HepG2 (cell line): ENCODE measurements around the gene ZMYM4. TPM values are rescaled to one million over a fixed set of nuclear protein-coding genes. Genes with fewer than 3 reads are reported as not detected.

Experiments used
- ATAC-seq: fragments of 200-7000 bp; cut with Tn5 transposase; 3 replicates; pipeline ENCODE4 v1.9.1; 2020; ENCODE audit warnings: mild to moderate bottlenecking, moderate library complexity
- BruUV-seq: library from RNA; stranded (reverse); fragments of 400-500 nt; replicated peaks from 2 replicates; lab custom pipeline; 2021; lab: Mats Ljungman, UMichigan
- CTCF ChIA-PET: fragments of 300-600 bp; formaldehyde crosslinking; extraction: SDS; loops from one replicate; lab custom pipeline; 2021; ENCODE audit warnings: low total read pairs, inconsistent platforms, low intra/inter-chr PET ratio; lab: Yijun Ruan, JAX
- POLR2A ChIA-PET: fragments of 350-600 bp; sonication (Branson Sonifier 250); formaldehyde crosslinking; loops from one replicate; lab custom pipeline; 2020; ENCODE audit warnings: antibody characterized with exemption, inconsistent platforms; lab: Yijun Ruan, JAX
- DNase-seq: peaks from one replicate; pipeline ENCODE4 v3.0.0-alpha.2; 2015; ENCODE audit warnings: low spot score
- FAIRE-seq: peaks from 3 replicates; lab custom pipeline; 2011; peaks lifted over from hg19 to GRCh38; lab: Jason Lieb, UNC
- H2AFZ ChIP-seq: one replicate; pipeline ENCODE4 v1.6.1; 2011; ENCODE audit warnings: low read length, inconsistent platforms
- H3K27ac ChIP-seq: fragments of 300-600 bp; 3 replicates; pipeline ENCODE4 v1.8.0; 2011; ENCODE audit warnings: mixed run types, mild to moderate bottlenecking, mixed read lengths, low read length, inconsistent platforms; ENCODE audit not compliant: insufficient read depth; ENCODE audit errors: extremely low read length
- H3K27me3 ChIP-seq, 2 experiments: fragments of 200-600 bp in 1 of 2; 2 replicates in 1 of 2; 3 replicates in 1 of 2; pipeline versions ENCODE4 v1.6.0 to v1.8.0; 2011; ENCODE audit warnings: low read length in 2 of 2, mild to moderate bottlenecking in 2 of 2, moderate library complexity in 2 of 2, inconsistent platforms in 1 of 2; ENCODE audit not compliant: insufficient read depth in 2 of 2, control insufficient read depth in 1 of 2
- H3K36me3 ChIP-seq, 2 experiments: fragments of 200-600 bp in 1 of 2; replicated peaks in 1 of 2; 2 replicates in 1 of 2; 3 replicates in 1 of 2; pipeline versions ENCODE4 v1.5.1 to v1.8.0; 2011; ENCODE audit warnings: low read length in 2 of 2, inconsistent platforms in 1 of 2; ENCODE audit not compliant: insufficient read depth in 2 of 2, control insufficient read depth in 1 of 2
- H3K4me1 ChIP-seq: 2 replicates; pipeline ENCODE4 v1.5.1; 2012; ENCODE audit warnings: low read length, inconsistent platforms; ENCODE audit not compliant: insufficient read depth
- H3K4me2 ChIP-seq: 2 replicates; pipeline ENCODE4 v1.6.0; 2011; ENCODE audit warnings: low read depth, low read length, inconsistent platforms
- H3K4me3 ChIP-seq, 3 experiments: fragments of 200-600 bp in 1 of 3; sonication (generic), shearing (Covaris generic) in 1 of 3; replicated peaks in 1 of 3; 2 replicates each; pipeline ENCODE4 v1.5.1; 2011 to 2016; ENCODE audit warnings: low read length in 3 of 3, inconsistent platforms in 2 of 3, low read depth in 2 of 3, mild to moderate bottlenecking in 2 of 3, control low read depth in 1 of 3, mixed read lengths in 1 of 3; ENCODE audit not compliant: insufficient read depth in 1 of 3
- H3K79me2 ChIP-seq: one replicate; pipeline ENCODE4 v1.6.1; 2011; ENCODE audit warnings: low read length, inconsistent platforms; ENCODE audit not compliant: insufficient read depth
- H3K9ac ChIP-seq: 2 replicates; pipeline ENCODE4 v1.6.0; 2011; ENCODE audit warnings: mild to moderate bottlenecking, low read depth, low read length, inconsistent platforms; ENCODE audit not compliant: insufficient read depth
- H3K9me3 ChIP-seq: 2 replicates; pipeline ENCODE4 v1.5.1; 2012; ENCODE audit warnings: mild to moderate bottlenecking, low read length
- H4K20me1 ChIP-seq: 2 replicates; pipeline ENCODE4 v1.6.0; 2011; ENCODE audit warnings: inconsistent platforms, mild to moderate bottlenecking, low read length, moderate library complexity; ENCODE audit not compliant: insufficient read depth
- CERS6 ChIP-seq: sonication (generic); formaldehyde crosslinking; IDR thresholded peaks from 2 replicates; pipeline ENCODE4 v1.5.0; 2020; ENCODE audit warnings: missing genetic modification reagents
- GZF1 ChIP-seq: sonication (generic); formaldehyde crosslinking; IDR thresholded peaks from 2 replicates; pipeline ENCODE4 v1.5.1; 2020; ENCODE audit warnings: mild to moderate bottlenecking, missing genetic modification reagents
- NR2F6 ChIP-seq, 2 experiments: IDR thresholded peaks; 2 replicates each; pipeline ENCODE4 v1.6.1; 2016; ENCODE audit warnings: antibody characterized with exemption in 1 of 2, mild to moderate bottlenecking in 1 of 2
- POLR2A ChIP-seq, 2 experiments: IDR thresholded peaks; 2 replicates each; pipeline ENCODE4 v1.6.1; 2011; ENCODE audit warnings: low read depth in 2 of 2, low read length in 2 of 2, mild to moderate bottlenecking in 1 of 2, moderate library complexity in 1 of 2; ENCODE audit not compliant: insufficient read depth in 1 of 2
- STAT6 ChIP-seq: sonication (generic); formaldehyde crosslinking; IDR thresholded peaks from 2 replicates; pipeline ENCODE4 v1.4.0; 2020; ENCODE audit warnings: missing genetic modification reagents, mild to moderate bottlenecking, borderline replicate concordance
- TCF7 ChIP-seq: sonication (generic); IDR thresholded peaks from 2 replicates; pipeline ENCODE4 v1.6.1; 2016; ENCODE audit warnings: antibody characterized with exemption, low read depth
- ZBTB46 ChIP-seq: sonication (generic); formaldehyde crosslinking; IDR thresholded peaks from 2 replicates; pipeline ENCODE4 v1.4.0; 2020; ENCODE audit warnings: mild to moderate bottlenecking, missing genetic modification reagents, borderline replicate concordance
- ZFP90 ChIP-seq: sonication (generic); formaldehyde crosslinking; IDR thresholded peaks from 2 replicates; pipeline ENCODE4 v1.8.0; 2022; ENCODE audit warnings: missing genetic modification reagents, mild to moderate bottlenecking, inconsistent platforms, borderline replicate concordance
- ZMAT5 ChIP-seq: sonication (generic); formaldehyde crosslinking; IDR thresholded peaks from 2 replicates; pipeline ENCODE4 v1.5.0; 2020; ENCODE audit warnings: mild to moderate bottlenecking, low read depth, missing genetic modification reagents, borderline replicate concordance
- ZNF256 ChIP-seq: sonication (generic); formaldehyde crosslinking; conservative IDR thresholded peaks from 2 replicates; pipeline ENCODE4 v1.4.0; 2020; ENCODE audit warnings: missing genetic modification reagents
- ZNF354B ChIP-seq: sonication (generic); formaldehyde crosslinking; IDR thresholded peaks from 2 replicates; pipeline ENCODE4 v1.8.0; 2022; ENCODE audit warnings: mild to moderate bottlenecking, missing genetic modification reagents
- ZNF7 ChIP-seq: IDR thresholded peaks from 2 replicates; pipeline ENCODE4 v1.6.1; 2016; ENCODE audit warnings: missing biosample characterization, missing genetic modification reagents
- ZNF773 ChIP-seq: sonication (generic); formaldehyde crosslinking; IDR thresholded peaks from 2 replicates; pipeline ENCODE4 v1.4.0; 2020; ENCODE audit warnings: missing genetic modification reagents, borderline replicate concordance
- ZNF782 ChIP-seq: sonication (generic); formaldehyde crosslinking; IDR thresholded peaks from 2 replicates; pipeline ENCODE4 v1.4.0; 2020; ENCODE audit warnings: missing genetic modification reagents, mild to moderate bottlenecking, borderline replicate concordance
- ZNF784 ChIP-seq: sonication (generic); formaldehyde crosslinking; IDR thresholded peaks from 2 replicates; pipeline ENCODE4 v1.5.1; 2020; ENCODE audit warnings: missing genetic modification reagents, mild to moderate bottlenecking, borderline replicate concordance
- ZNF790 ChIP-seq: sonication (generic); formaldehyde crosslinking; IDR thresholded peaks from 2 replicates; pipeline ENCODE4 v1.8.0; 2022; ENCODE audit warnings: missing genetic modification reagents, mild to moderate bottlenecking, borderline replicate concordance
- ZNF83 ChIP-seq: sonication (generic); formaldehyde crosslinking; IDR thresholded peaks from 2 replicates; pipeline ENCODE4 v1.4.0; 2020; ENCODE audit warnings: missing genetic modification reagents, mild to moderate bottlenecking, borderline replicate concordance
- ZSCAN21 ChIP-seq: sonication (generic); formaldehyde crosslinking; IDR thresholded peaks from 2 replicates; pipeline ENCODE4 v1.8.0; 2022; ENCODE audit warnings: mild to moderate bottlenecking, missing genetic modification reagents, moderate library complexity, borderline replicate concordance
- WGBS: methylation state at CpG from one replicate; pipeline ENCODE4 v1.1.6; 2017; ENCODE audit warnings: low lambda C conversion rate; 5-methylcytosine and 5-hydroxymethylcytosine counted together
- in situ Hi-C: cut with HindIII; loops from 2 replicates; pipeline ENCODE4 v1.10.0; 2017; ENCODE audit warnings: low pct_unique_long_range_greater_than_20kb; ENCODE audit not compliant: extremely low pct_ligation_motif_present
- intact Hi-C: fragments of 100-400 bp; cut with micrococcal nuclease; formaldehyde crosslinking; loops from one replicate; pipeline ENCODE4 v1.10.0; 2022; ENCODE audit not compliant: unreplicated experiment
- polyA plus RNA-seq, 8 experiments: library from polyadenylated mRNA; depleted of rRNA in 3 of 8; stranded (reverse) in 7 of 8; unstranded in 1 of 8; fragments of >200 nt; fragmentation: Illumina TruSeq in 4 of 8; extraction: Trizol in 4 of 8; gene quantifications; 2 replicates each; pipeline versions ENCODE4 v1.2.1 to v1.2.3, GENCODE V29; 2011 to 2016; ENCODE audit warnings: low read depth in 4 of 8, missing spikeins in 1 of 8, mixed read lengths in 1 of 8; ENCODE audit not compliant: insufficient read depth in 1 of 8
- total RNA-seq, 5 experiments: library from RNA; depleted of rRNA; stranded (reverse); fragments of >200 nt; fragmentation: Illumina TruSeq; extraction: Trizol; gene quantifications; 2 replicates each; pipeline ENCODE4 v1.2.3, GENCODE V29; 2016; ENCODE audit warnings: low read depth in 1 of 5

The ZMYM4 gene
- total and polyA plus RNA-seq, 2 of the 13 experiments (the other 11 are each of a cell fraction or from before 2014, with no cell fraction given): 13.9 to 37.6 TPM

GRCh38 chr1:35433714-35434113 lies 165.2 kb downstream of the ZMYM4 start:
- Histone ChIP-seq H2AFZ (no peak overlapping the region), H4K20me1 (no peaks in the 10 kb centered on the region), H3K9me3 (no peaks in the 10 kb centered on the region), H3K36me3 (peaks cover 17 to 39% of the 10 kb centered on the region in 2 experiments; a peak in 3 of 5 replicates), H3K27ac (no peak overlapping the region), H3K9ac (no peak overlapping the region), H3K79me2 (no peaks in the 10 kb centered on the region), H3K27me3 (no peaks in the 10 kb centered on the region), H3K4me3 (no peak overlapping the region), H3K4me2 (no peak overlapping the region), H3K4me1 (no peaks in the 10 kb centered on the region)
- in situ Hi-C loops: loop anchor here (25.0 kb wide), 1 partner anchor 304 kb away; no protein-coding TSS in a partner anchor
- no peak for ATAC-seq
- DNase-seq: no peak
- 96% methylated on average over 15 of the region's 15 CpGs for WGBS
- ChIA-PET POLR2A (no interaction called here), CTCF (no interaction called here)
- TF ChIP-seq GZF1 (CRISPR knock-in tag) (no peak), ZNF773 (no peak), ZSCAN21 (CRISPR knock-in tag) (no peak), ZNF7 (CRISPR knock-in tag) (no peak), ZMAT5 (no peak), STAT6 (no peak), ZFP90 (CRISPR knock-in tag) (no peak), ZNF784 (CRISPR knock-in tag) (no peak), ZNF354B (CRISPR knock-in tag) (no peak), ZNF790 (CRISPR knock-in tag) (no peak), ZNF256 (CRISPR knock-in tag) (no peak), NR2F6 (IDR thresholded peaks at IDR 0.05) (no peak), NR2F6 (CRISPR knock-in tag; IDR thresholded peaks at IDR 0.05) (no peak), CERS6 (CRISPR knock-in tag) (no peak), ZNF782 (CRISPR knock-in tag) (no peak), POLR2A (IDR thresholded peaks at IDR 0.05; ENCODE audit: insufficient read depth in 1 of 2, low read depth in 2 of 2, low read length in 2 of 2) (no peak), TCF7 (no peak), ZNF83 (CRISPR knock-in tag) (no peak), ZBTB46 (CRISPR knock-in tag) (no peak)
- BruUV-seq: TSS peak; percentile 51
- intact Hi-C loops: no loop called here
- FAIRE-seq: no peak
